ENCODE results near the gene GRIN3B. TPM values are rescaled to one million over a fixed set of nuclear protein-coding genes. Genes with fewer than 3 reads are reported as not detected.

GRIN3B gene
- total and polyA plus RNA-seq, 9 of the 15 experiments (the other 6 are each of a cell fraction or from before 2014, with no cell fraction given), result 0.06 to 0.95 (median 0.19) TPM; not detected in 6

- TF ChIP-seq ZNF384 (IDR thresholded peaks at IDR 0.05; ENCODE audit: low read depth, low read length) (0 out of 2 replicates have a peak, but pooled peaks have one; percentile 15), ID3 (CRISPR knock-in tag; IDR thresholded peaks at IDR 0.05) (no peak), ID3 (tag; IDR thresholded peaks at IDR 0.05) (peak; percentile 95), TRIM24 (IDR thresholded peaks at IDR 0.05) (peak; percentile 44 to 77; a peak in 2 of 4 replicates), NFYB (IDR thresholded peaks at IDR 0.05; ENCODE audit: extremely low read depth, insufficient read length) (no peak), ZNF316 (IDR thresholded peaks at IDR 0.05) (no peak), CCNT2 (IDR thresholded peaks at IDR 0.05; ENCODE audit: borderline replicate concordance, extremely low read depth, insufficient read length, low read depth, low read length) (peak; percentile 74), POLR2H (tag; IDR thresholded peaks at IDR 0.05; ENCODE audit: low read depth) (no peak), TBP (optimal IDR thresholded peaks at IDR 0.05; ENCODE audit: low read depth, low read length) (peak; percentile 38), FIP1L1 (IDR thresholded peaks at IDR 0.05; ENCODE audit: low read depth, low read length, poor library complexity, severe bottlenecking) (peak; percentile 69), NR2F6 (CRISPR knock-in tag; IDR thresholded peaks at IDR 0.05) (peak; percentile 97), HIVEP1 (CRISPR knock-in tag; IDR thresholded peaks at IDR 0.05) (no peak), ARID3A (IDR thresholded peaks at IDR 0.05; ENCODE audit: borderline replicate concordance, low read depth, low read length) (no peak), MXD1 (CRISPR knock-in tag; IDR thresholded peaks at IDR 0.05; ENCODE audit: borderline replicate concordance, poor library complexity, severe bottlenecking) (no peak), CHD4 (IDR thresholded peaks at IDR 0.05; ENCODE audit: insufficient read depth, insufficient replicate concordance, low read depth, low read length, poor library complexity, severe bottlenecking) (no peak), HNRNPH1 (optimal IDR thresholded peaks at IDR 0.05; ENCODE audit: low read depth, low read length) (no peak), PATZ1 (CRISPR knock-in tag; IDR thresholded peaks at IDR 0.05; ENCODE audit: borderline replicate concordance) (no peak), ZNF121 (CRISPR knock-in tag; conservative IDR thresholded peaks at IDR 0.05) (no peak), TCF7 (IDR thresholded peaks at IDR 0.05; ENCODE audit: borderline replicate concordance) (no peak), CCAR2 (IDR thresholded peaks at IDR 0.05; ENCODE audit: low read depth, low read length) (no peak)
These were observed 19.9 kb upstream of the GRIN3B start (continued) for GRCh38 chr19:980133-980998.

Measured in K562 (cell line).